Measurements from ENCODE around the gene ADRB2.
"Not testable (repeated sequence)": the region's sequence is repeated elsewhere in the genome, so short reads cannot be mapped to it uniquely, and the experiment has no call there.

ADRB2 gene

GRCh38 chr5:148855249-148856008 lies 29.0 kb downstream of the ADRB2 start:
- no peak for DNase-seq (ENCODE audit: low spot score)

DNA sequence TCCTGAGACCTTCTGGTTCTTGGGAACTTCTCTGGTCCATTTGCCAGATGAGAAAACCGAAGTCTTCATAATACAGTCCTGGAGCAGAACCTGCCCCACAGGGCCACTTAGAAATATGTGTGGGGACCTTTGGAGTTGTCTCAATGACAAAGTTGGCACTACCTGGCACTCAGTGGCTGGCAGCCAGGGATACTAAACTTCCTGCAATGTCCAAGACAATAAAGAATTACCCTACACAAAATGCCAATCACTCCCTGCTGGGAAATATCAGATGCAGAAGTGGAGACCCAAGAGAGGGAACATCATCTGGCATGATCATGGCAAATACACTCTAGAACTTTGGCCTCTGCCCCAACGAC lies 29.6 kb downstream of the ADRB2 start:
- DNase-seq (ENCODE audit: low spot score), result no peak

DNA sequence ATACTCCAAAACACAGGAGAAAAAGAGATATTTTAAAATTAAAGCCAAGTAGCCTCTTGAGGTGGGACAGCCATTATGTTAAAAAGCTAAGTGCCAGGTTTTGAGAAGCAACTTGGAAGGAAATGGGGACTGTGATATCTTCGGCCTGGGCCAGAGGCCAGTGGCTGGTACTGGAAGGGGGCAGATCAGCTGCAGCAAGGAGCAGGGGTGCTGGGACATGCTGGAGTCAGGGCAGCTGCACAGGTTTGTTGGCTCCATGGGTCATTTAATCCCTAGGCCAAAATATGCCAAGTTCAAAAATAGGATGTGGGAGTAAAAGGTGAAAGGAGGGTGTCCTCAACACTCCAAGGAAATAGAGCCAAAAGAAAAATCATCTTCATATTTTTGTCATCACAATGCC lies 30.0 kb downstream of the ADRB2 start:
- DNase-seq (ENCODE audit: low spot score), result no peak

GRCh38 chr5:148857474-148857873 lies 31.1 kb downstream of the ADRB2 start:
- DNase-seq (ENCODE audit: low spot score), result no peak

DNA sequence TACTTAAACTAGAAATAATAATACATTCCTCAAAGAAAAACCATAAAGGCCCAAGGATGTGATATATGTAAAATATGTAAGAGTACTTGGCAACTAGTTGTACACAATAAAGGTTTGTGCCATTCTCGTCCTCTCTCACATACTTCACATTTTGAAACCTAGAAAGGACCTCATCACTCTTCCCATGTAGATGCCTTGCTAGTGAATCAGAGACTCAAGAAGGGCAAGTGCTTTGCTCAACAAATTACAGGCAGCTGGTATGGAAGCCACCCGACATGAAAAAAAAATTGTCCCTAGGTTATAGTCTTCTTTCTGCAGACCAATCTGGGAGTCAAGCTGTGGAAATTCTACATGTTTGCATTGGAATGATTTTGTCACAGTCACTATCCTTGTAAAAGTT lies 31.7 kb downstream of the ADRB2 start:
- no peak for DNase-seq (ENCODE audit: low spot score)

- DNase-seq (ENCODE audit: low spot score), result no peak
These were observed 32.1 kb downstream of the ADRB2 start for GRCh38 chr5:148858547-148858946.

- DNase-seq (ENCODE audit: low spot score), result no peak
These were observed 33.3 kb downstream of the ADRB2 start for GRCh38 chr5:148859703-148860102.

DNA sequence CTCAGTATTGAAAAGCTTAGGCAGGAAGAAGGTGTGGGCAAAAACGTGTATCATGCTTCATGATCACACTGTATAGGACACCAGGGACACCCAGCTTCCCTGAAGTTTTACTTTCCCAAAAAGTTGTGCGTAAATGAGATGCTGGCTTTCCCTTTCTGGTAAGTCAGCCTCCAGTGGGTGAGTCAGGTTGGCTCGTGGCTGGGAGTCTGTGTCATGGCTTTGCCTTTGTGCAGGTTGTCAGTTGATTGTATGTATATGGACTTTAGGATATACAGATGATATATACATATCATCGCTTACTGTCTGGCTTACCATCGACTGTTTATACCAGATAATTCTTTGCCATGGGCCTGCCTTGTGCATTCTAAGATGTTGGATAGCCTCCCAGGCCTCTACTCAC lies 34.2 kb downstream of the ADRB2 start:
- DNase-seq (ENCODE audit: low spot score), result no peak

DNA sequence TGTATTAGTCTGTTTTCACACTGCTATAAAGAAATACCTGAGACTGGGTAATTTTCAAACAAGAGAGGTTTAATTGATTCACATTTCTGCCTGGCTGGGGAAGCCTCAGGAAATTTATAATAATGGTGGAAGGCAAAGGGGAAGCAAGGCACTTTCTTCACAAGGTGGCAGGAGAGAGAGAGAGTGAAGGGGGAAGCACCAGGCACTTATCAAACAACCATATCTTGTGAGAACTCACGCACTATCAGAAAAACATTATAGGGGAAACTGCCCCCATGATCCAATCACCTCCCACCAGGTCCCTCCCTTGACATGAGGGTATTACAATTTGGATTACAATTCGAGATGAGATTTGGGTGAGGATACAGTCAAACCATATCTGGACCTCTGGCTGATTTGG lies 34.7 kb downstream of the ADRB2 start:
- DNase-seq (ENCODE audit: low spot score), result no peak

- DNase-seq (ENCODE audit: low spot score), result no peak
These were observed 35.3 kb downstream of the ADRB2 start for GRCh38 chr5:148861696-148862095.

- DNase-seq (ENCODE audit: low spot score), result no peak
These were observed 37.9 kb downstream of the ADRB2 start for GRCh38 chr5:148864113-148864841.

DNA sequence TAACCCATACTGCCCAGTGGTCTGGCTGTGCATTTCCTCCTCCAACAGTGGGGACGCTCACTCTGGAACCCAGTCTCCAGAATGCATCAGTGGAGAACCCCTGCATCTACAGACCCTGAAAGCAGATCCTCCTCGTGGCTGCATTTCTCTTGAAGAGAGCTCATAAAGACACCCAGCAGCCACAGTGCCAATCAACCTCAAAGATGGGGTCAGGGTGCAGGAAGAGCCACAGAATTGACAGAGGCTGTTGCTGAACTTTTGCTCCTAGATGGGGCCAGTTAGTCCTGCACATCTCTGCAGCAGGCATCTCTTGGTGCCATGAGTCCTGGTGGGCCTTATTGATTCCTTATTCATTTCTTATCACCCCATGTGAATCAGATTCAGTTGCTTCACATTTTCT lies 39.6 kb downstream of the ADRB2 start:
- no peak for DNase-seq (ENCODE audit: low spot score)

DNA sequence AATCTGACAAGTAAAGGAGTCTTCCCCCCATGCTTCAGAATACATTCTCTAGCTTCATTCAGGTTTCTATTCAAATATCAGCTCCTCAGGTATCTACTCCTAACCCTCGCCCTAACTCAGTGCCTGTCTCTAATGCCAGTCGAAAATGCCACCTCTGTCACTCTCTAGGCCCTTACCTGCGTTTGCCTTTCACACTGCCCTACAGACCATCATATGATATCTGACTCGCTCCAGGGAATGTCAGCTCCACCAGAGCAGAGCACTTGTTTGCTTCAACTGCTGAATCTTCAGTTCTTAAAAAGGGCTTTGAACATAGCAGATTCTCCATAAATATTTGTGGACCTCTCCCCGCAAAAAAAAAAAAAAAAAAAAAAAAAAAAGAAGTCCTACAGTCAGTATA lies 46.7 kb downstream of the ADRB2 start:
- no peak for DNase-seq (ENCODE audit: low spot score)

GRCh38 chr5:148873690-148874485 lies 47.5 kb downstream of the ADRB2 start:
- DNase-seq (ENCODE audit: low spot score), result no peak

GRCh38 chr5:148875205-148875875 lies 48.9 kb downstream of the ADRB2 start:
- DNase-seq (ENCODE audit: low spot score), result no peak

GRCh38 chr5:148877436-148877835 lies 51.0 kb downstream of the ADRB2 start:
- not testable (repeated sequence) for DNase-seq (ENCODE audit: low spot score)

Data from putamen (tissue), 1 donor.